ENCODE results near the gene NDUFB5. TPM values are rescaled to one million over a fixed set of nuclear protein-coding genes. Genes with fewer than 3 reads are reported as not detected.
A peak's percentile ranks its signal among the peaks of the same experiment; 100 is the strongest.

The NDUFB5 gene
- 72.4 TPM for polyA plus RNA-seq (2013, experiment 1 of 2)
- polyA plus RNA-seq (2013, experiment 2 of 2): 94.7 TPM

- Histone ChIP-seq H3K4me3 (ENCODE audit: low read length) (peak within 1 kb of the TSS; percentile 87), H3K9ac (ENCODE audit: low read depth, low read length) (peak within 1 kb of the TSS; percentile 95), H3K27ac (ENCODE audit: low read depth, low read length) (peak within 1 kb of the TSS; percentile 89), H3K9me3 (ENCODE audit: insufficient read depth, low read depth, low read length) (no peaks in the 10 kb centered on the region), H3K4me1 (ENCODE audit: insufficient read depth, low read length) (peaks cover 6% of the 10 kb centered on the region; the same call in 1 of the 2 replicates), H3K27me3 (ENCODE audit: insufficient read depth, low read length) (no peaks in the 10 kb centered on the region), H3K36me3 (ENCODE audit: insufficient read depth, low read length) (peaks cover 43% of the 10 kb centered on the region)
- WGBS: under 1% methylated on average over 45 of the region's 45 CpGs
Measured at GRCh38 chr3:179604321-179605078, at the start of gene NDUFB5, which contains the start of gene MRPL47. NDUFB5 (plus strand) TSS chr3:179604794; CDS start chr3:179604816, 22 bp downstream. MRPL47 (minus strand) TSS chr3:179604638; CDS start chr3:179604624, 14 bp downstream.

GRCh38 chr3:179558742-179559364 is 45.7 kb upstream of the NDUFB5 start:
- H3K9ac ChIP-seq (ENCODE audit: low read depth, low read length): no peak overlapping the region
- WGBS: 8% methylated on average over 3 of the region's 3 CpGs

GRCh38 chr3:179560791-179561190 is 43.8 kb upstream of the NDUFB5 start:
- no peak overlapping the region for H3K27ac ChIP-seq (ENCODE audit: low read depth, low read length)
- H3K9me3 ChIP-seq (ENCODE audit: insufficient read depth, low read depth, low read length): no peaks in the 10 kb centered on the region
- H3K27me3 ChIP-seq (ENCODE audit: insufficient read depth, low read length): no peaks in the 10 kb centered on the region
- 73% methylated on average over 1 of the region's 1 CpG for WGBS
- H3K4me3 ChIP-seq (ENCODE audit: low read length): no peak overlapping the region
- H3K36me3 ChIP-seq (ENCODE audit: insufficient read depth, low read length): no peaks in the 10 kb centered on the region
- no peak overlapping the region for H3K9ac ChIP-seq (ENCODE audit: low read depth, low read length)
- H3K4me1 ChIP-seq (ENCODE audit: insufficient read depth, low read length): peaks cover 9% of the 10 kb centered on the region; the same call in 1 of the 2 replicates

More at GRCh38 chr3:179558742-179559364, 45.7 kb upstream of the NDUFB5 start:
- Histone ChIP-seq H3K36me3 (ENCODE audit: insufficient read depth, low read length) (no peaks in the 10 kb centered on the region), H3K27ac (ENCODE audit: low read depth, low read length) (no peak overlapping the region), H3K4me1 (ENCODE audit: insufficient read depth, low read length) (0 out of 2 replicates have a peak, but pooled peaks cover under 1% of the 10 kb centered on the region), H3K27me3 (ENCODE audit: insufficient read depth, low read length) (no peaks in the 10 kb centered on the region), H3K4me3 (ENCODE audit: low read length) (no peak overlapping the region), H3K9me3 (ENCODE audit: insufficient read depth, low read depth, low read length) (no peaks in the 10 kb centered on the region)

- WGBS: under 1% methylated on average over 52 of the region's 55 CpGs
- H3K27me3 ChIP-seq (ENCODE audit: insufficient read depth, low read length): no peaks in the 10 kb centered on the region
- H3K9ac ChIP-seq (ENCODE audit: low read depth, low read length): peak within 1 kb of the TSS; percentile 92
- H3K9me3 ChIP-seq (ENCODE audit: insufficient read depth, low read depth, low read length): no peaks in the 10 kb centered on the region
- peak within 1 kb of the TSS; percentile 90 for H3K27ac ChIP-seq (ENCODE audit: low read depth, low read length)
- peaks cover 9% of the 10 kb centered on the region; the same call in 1 of the 2 replicates for H3K4me1 ChIP-seq (ENCODE audit: insufficient read depth, low read length)
- peak within 1 kb of the TSS; percentile 75 for H3K4me3 ChIP-seq (ENCODE audit: low read length)
- H3K36me3 ChIP-seq (ENCODE audit: insufficient read depth, low read length): no peaks in the 10 kb centered on the region
Measured at GRCh38 chr3:179562591-179563270, 41.9 kb upstream of the NDUFB5 start, which contains the start of gene ACTL6A. ACTL6A (plus strand) TSS chr3:179562926; CDS start chr3:179563093, 167 bp downstream.

GRCh38 chr3:179563271-179563783 is 41.3 kb upstream of the NDUFB5 start:
- Histone ChIP-seq H3K4me3 (ENCODE audit: low read length) (peak overlapping the region; percentile 75), H3K9ac (ENCODE audit: low read depth, low read length) (peak overlapping the region; percentile 92), H3K9me3 (ENCODE audit: insufficient read depth, low read depth, low read length) (no peaks in the 10 kb centered on the region), H3K27ac (ENCODE audit: low read depth, low read length) (peak overlapping the region; percentile 90; the same call in 1 of the 2 replicates), H3K36me3 (ENCODE audit: insufficient read depth, low read length) (no peaks in the 10 kb centered on the region), H3K27me3 (ENCODE audit: insufficient read depth, low read length) (no peaks in the 10 kb centered on the region), H3K4me1 (ENCODE audit: insufficient read depth, low read length) (peaks cover 9% of the 10 kb centered on the region; the same call in 1 of the 2 replicates)
- under 1% methylated on average over 40 of the region's 40 CpGs for WGBS

- 91% methylated on average over 3 of the region's 3 CpGs for WGBS
- Histone ChIP-seq H3K27ac (ENCODE audit: low read depth, low read length) (no peak overlapping the region), H3K9ac (ENCODE audit: low read depth, low read length) (no peak overlapping the region), H3K9me3 (ENCODE audit: insufficient read depth, low read depth, low read length) (no peaks in the 10 kb centered on the region), H3K36me3 (ENCODE audit: insufficient read depth, low read length) (peaks cover 14% of the 10 kb centered on the region), H3K4me3 (ENCODE audit: low read length) (no peak overlapping the region), H3K4me1 (ENCODE audit: insufficient read depth, low read length) (peaks cover 9% of the 10 kb centered on the region; the same call in 1 of the 2 replicates), H3K27me3 (ENCODE audit: insufficient read depth, low read length) (no peaks in the 10 kb centered on the region)
Measured at GRCh38 chr3:179565496-179565895, 39.1 kb upstream of the NDUFB5 start.

- peaks cover 95% of the 10 kb centered on the region for H3K36me3 ChIP-seq (ENCODE audit: insufficient read depth, low read length)
- no peak overlapping the region for H3K4me3 ChIP-seq (ENCODE audit: low read length)
- 96% methylated on average over 1 of the region's 1 CpG for WGBS
- H3K9ac ChIP-seq (ENCODE audit: low read depth, low read length): no peak overlapping the region
- no peaks in the 10 kb centered on the region for H3K4me1 ChIP-seq (ENCODE audit: insufficient read depth, low read length)
- no peaks in the 10 kb centered on the region for H3K9me3 ChIP-seq (ENCODE audit: insufficient read depth, low read depth, low read length)
- H3K27ac ChIP-seq (ENCODE audit: low read depth, low read length): no peak overlapping the region
- no peaks in the 10 kb centered on the region for H3K27me3 ChIP-seq (ENCODE audit: insufficient read depth, low read length)
Measured at GRCh38 chr3:179580992-179581391, 23.6 kb upstream of the NDUFB5 start.

- Histone ChIP-seq H3K9ac (ENCODE audit: low read depth, low read length) (no peak overlapping the region), H3K9me3 (ENCODE audit: insufficient read depth, low read depth, low read length) (no peaks in the 10 kb centered on the region), H3K4me3 (ENCODE audit: low read length) (no peak overlapping the region), H3K4me1 (ENCODE audit: insufficient read depth, low read length) (no peaks in the 10 kb centered on the region), H3K27ac (ENCODE audit: low read depth, low read length) (no peak overlapping the region), H3K27me3 (ENCODE audit: insufficient read depth, low read length) (no peaks in the 10 kb centered on the region), H3K36me3 (ENCODE audit: insufficient read depth, low read length) (peaks cover 98% of the 10 kb centered on the region)
Measured at GRCh38 chr3:179589143-179589542, 15.5 kb upstream of the NDUFB5 start.

GRCh38 chr3:179590669-179591068 is 13.9 kb upstream of the NDUFB5 start:
- H3K27ac ChIP-seq (ENCODE audit: low read depth, low read length): no peak overlapping the region

GRCh38 chr3:179591313-179591712 is 13.3 kb upstream of the NDUFB5 start:
- no peak overlapping the region for H3K27ac ChIP-seq (ENCODE audit: low read depth, low read length)
- no peaks in the 10 kb centered on the region for H3K4me1 ChIP-seq (ENCODE audit: insufficient read depth, low read length)
- no peak overlapping the region for H3K9ac ChIP-seq (ENCODE audit: low read depth, low read length)
- no peaks in the 10 kb centered on the region for H3K9me3 ChIP-seq (ENCODE audit: insufficient read depth, low read depth, low read length)
- H3K27me3 ChIP-seq (ENCODE audit: insufficient read depth, low read length): no peaks in the 10 kb centered on the region
- peaks cover 97% of the 10 kb centered on the region for H3K36me3 ChIP-seq (ENCODE audit: insufficient read depth, low read length)
- WGBS: 100% methylated on average over 1 of the region's 1 CpG
- no peak overlapping the region for H3K4me3 ChIP-seq (ENCODE audit: low read length)

More at GRCh38 chr3:179590669-179591068, 13.9 kb upstream of the NDUFB5 start:
- WGBS: 99% methylated on average over 2 of the region's 2 CpGs
- Histone ChIP-seq H3K4me1 (ENCODE audit: insufficient read depth, low read length) (no peaks in the 10 kb centered on the region), H3K4me3 (ENCODE audit: low read length) (no peak overlapping the region), H3K9ac (ENCODE audit: low read depth, low read length) (no peak overlapping the region), H3K36me3 (ENCODE audit: insufficient read depth, low read length) (peaks cover 97% of the 10 kb centered on the region), H3K9me3 (ENCODE audit: insufficient read depth, low read depth, low read length) (no peaks in the 10 kb centered on the region), H3K27me3 (ENCODE audit: insufficient read depth, low read length) (no peaks in the 10 kb centered on the region)
